Mammary epithelial cell (primary cell): ENCODE measurements around the gene RARB.

ENCODE experiments used
- CTCF ChIP-seq, 2 donors: IDR thresholded peaks in 1 of 2; conservative IDR thresholded peaks in 1 of 2; 2 replicates each; pipeline ENCODE4 v1.5.1; 2011 to 2012; ENCODE audit warnings: inconsistent platforms in 2 of 2, low read length in 2 of 2, mild to moderate bottlenecking in 2 of 2, control low read depth in 1 of 2, low read depth in 1 of 2; ENCODE audit not compliant: insufficient read depth in 1 of 2; ENCODE audit errors: extremely low read depth in 1 of 2
- EZH2 ChIP-seq: IDR thresholded peaks from 2 replicates; pipeline ENCODE4 v1.6.1; 2012; ENCODE audit warnings: low read length, inconsistent platforms, borderline replicate concordance

GRCh38 chr3:25416176-25416575, 11.9 kb upstream of the RARB start:
- TF ChIP-seq CTCF (conservative IDR thresholded peaks at IDR 0.05 in 1 of 2, IDR thresholded peaks at IDR 0.05 in 1 of 2; ENCODE audit: extremely low read depth in 1 of 2, insufficient read depth in 1 of 2, low read depth in 1 of 2, low read length in 2 of 2) (no peak), EZH2 (no peak)
